Pancreas (tissue), 10 donors: ENCODE measurements around the gene KLK10. TPM values are rescaled to one million over a fixed set of nuclear protein-coding genes. Genes with fewer than 3 reads are reported as not detected.

Experiments used
- ATAC-seq, 4 donors: fragments of 200-7000 bp; cut with Tn5 transposase; one replicate each; pipeline versions ENCODE4 v1.8.0 to v1.9.1; 2020; ENCODE audit warnings: mild to moderate bottlenecking in 4 of 4, moderate library complexity in 4 of 4
- DNase-seq, 6 donors: peaks; one replicate each; pipeline ENCODE4 v3.0.0-alpha.2; 2020
- FAIRE-seq: peaks from 2 replicates; lab custom pipeline; 2012; peaks lifted over from hg19 to GRCh38; lab: Jason Lieb, UNC
- H3K27ac ChIP-seq, 4 donors: fragments of 200-600 bp; sonication (generic); 1 replicate in 3 of 4; 2 replicates in 1 of 4; pipeline versions ENCODE4 v1.5.0 to v1.8.0; 2020
- H3K27me3 ChIP-seq, 4 donors: fragments of 200-600 bp; one replicate each; pipeline ENCODE4 v1.8.0; 2021
- H3K36me3 ChIP-seq, 3 donors: fragments of 200-600 bp; sonication (generic) in 1 of 3; one replicate each; pipeline versions ENCODE4 v1.5.0 to v1.8.0; 2020 to 2021
- H3K4me1 ChIP-seq, 3 donors: fragments of 200-600 bp; one replicate each; pipeline ENCODE4 v1.8.0; 2021
- H3K4me3 ChIP-seq, 4 donors: fragments of 200-600 bp; sonication (generic) in 2 of 4; one replicate each; pipeline versions ENCODE4 v1.5.0 to v1.8.0; 2020 to 2021
- H3K9me3 ChIP-seq, 4 donors: fragments of 200-600 bp; one replicate each; pipeline ENCODE4 v1.8.0; 2021
- WGBS, 2 donors: extraction: QIAGEN DNeasy Blood & Tissue Kit; methylation state at CpG; one replicate each; pipeline ENCODE4 v1.1.7; 2013; 5-methylcytosine and 5-hydroxymethylcytosine counted together
- intact Hi-C, 3 donors: fragments of 100-400 bp; cut with DNase I; formaldehyde crosslinking; loops; one replicate each; pipeline versions ENCODE4 v1.11.1 to v1.14.2; 2022
- polyA plus RNA-seq, 2 donors: library from polyadenylated mRNA; stranded (reverse); fragments of 200-250 nt; gene quantifications; one replicate each; pipeline ENCODE4 v1.2.3, GENCODE V29; 2013
- total RNA-seq, 6 donors: library from RNA; stranded (reverse); fragmentation: NEBNext Ultra II Directional in 4 of 6; extraction: Animal tissue kit (Norgen Biotek cat#: 25700) in 4 of 6; gene quantifications; one replicate each; pipeline versions ENCODE4 v1.2.1 to v1.2.4, GENCODE V29; 2021 to 2023
- TF ChIP-seq, protein P1 (sequence below), 4 donors: fragments of 200-600 bp; sonication (generic) in 3 of 4; IDR thresholded peaks; one replicate each; pipeline versions ENCODE4 v1.5.0 to v1.8.0; 2021; ENCODE audit warnings: antibody characterized with exemption in 4 of 4
- donor health status: healthy with polysubstance abuse.
- donor health status: DM: no; HTN: no; CAD: no; lungs with moderate emphysema.
- donor health status: DM: no; HTN: no; CAD: no.
- donor health status: control.
- donor health status: control.
- donor health status: Bipolar disorder and iron deficiency.
- donor health status: DM: yes; HTN: yes; CAD: no.
- donor health status: DM: no; HTN: no; CAD: no.
- donor health status: DM: no; HTN: no; CAD: no.
- donor health status: DM: yes; HTN: yes; CAD: no.

The KLK10 gene
- total and polyA plus RNA-seq, 8 donors: 0.15 to 1.7 (median 0.51) TPM

DNA sequence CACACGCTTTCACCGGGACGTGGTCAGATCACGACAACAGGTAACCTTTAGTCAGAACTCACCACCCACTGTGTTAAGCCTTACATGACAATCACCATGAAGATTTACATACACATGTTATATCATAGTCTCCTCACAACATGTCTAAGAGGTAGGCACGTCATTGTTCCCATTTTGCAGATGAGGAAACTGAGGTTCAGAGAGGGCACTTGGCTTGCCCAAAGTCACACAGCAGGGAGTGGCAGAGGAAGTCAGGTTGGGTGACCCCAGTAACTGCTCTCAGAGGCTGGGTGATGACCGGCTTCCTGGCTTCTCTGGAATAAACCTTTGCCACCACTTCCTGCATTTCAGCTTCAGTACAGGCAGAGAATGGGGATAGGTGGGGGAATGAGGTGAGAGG is 5.3 kb downstream of the KLK10 start:
- no peaks in the 10 kb centered on the region for H3K36me3 ChIP-seq
- intact Hi-C loops: no loop called here
- 68 to 79% methylated on average over 6 of the region's 6 CpGs for WGBS, 2 donors
- H3K27me3 ChIP-seq: no peaks in the 10 kb centered on the region
- no peak for DNase-seq
- ATAC-seq: no peak
- no peaks in the 10 kb centered on the region for H3K4me1 ChIP-seq
- H3K4me3 ChIP-seq: no peak overlapping the region
- H3K9me3 ChIP-seq: no peaks in the 10 kb centered on the region
- TF ChIP-seq, protein P1, sequence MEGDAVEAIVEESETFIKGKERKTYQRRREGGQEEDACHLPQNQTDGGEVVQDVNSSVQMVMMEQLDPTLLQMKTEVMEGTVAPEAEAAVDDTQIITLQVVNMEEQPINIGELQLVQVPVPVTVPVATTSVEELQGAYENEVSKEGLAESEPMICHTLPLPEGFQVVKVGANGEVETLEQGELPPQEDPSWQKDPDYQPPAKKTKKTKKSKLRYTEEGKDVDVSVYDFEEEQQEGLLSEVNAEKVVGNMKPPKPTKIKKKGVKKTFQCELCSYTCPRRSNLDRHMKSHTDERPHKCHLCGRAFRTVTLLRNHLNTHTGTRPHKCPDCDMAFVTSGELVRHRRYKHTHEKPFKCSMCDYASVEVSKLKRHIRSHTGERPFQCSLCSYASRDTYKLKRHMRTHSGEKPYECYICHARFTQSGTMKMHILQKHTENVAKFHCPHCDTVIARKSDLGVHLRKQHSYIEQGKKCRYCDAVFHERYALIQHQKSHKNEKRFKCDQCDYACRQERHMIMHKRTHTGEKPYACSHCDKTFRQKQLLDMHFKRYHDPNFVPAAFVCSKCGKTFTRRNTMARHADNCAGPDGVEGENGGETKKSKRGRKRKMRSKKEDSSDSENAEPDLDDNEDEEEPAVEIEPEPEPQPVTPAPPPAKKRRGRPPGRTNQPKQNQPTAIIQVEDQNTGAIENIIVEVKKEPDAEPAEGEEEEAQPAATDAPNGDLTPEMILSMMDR (IDR thresholded peaks at IDR 0.05): no peak
- no peak overlapping the region for H3K27ac ChIP-seq
- no peak for FAIRE-seq

DNA sequence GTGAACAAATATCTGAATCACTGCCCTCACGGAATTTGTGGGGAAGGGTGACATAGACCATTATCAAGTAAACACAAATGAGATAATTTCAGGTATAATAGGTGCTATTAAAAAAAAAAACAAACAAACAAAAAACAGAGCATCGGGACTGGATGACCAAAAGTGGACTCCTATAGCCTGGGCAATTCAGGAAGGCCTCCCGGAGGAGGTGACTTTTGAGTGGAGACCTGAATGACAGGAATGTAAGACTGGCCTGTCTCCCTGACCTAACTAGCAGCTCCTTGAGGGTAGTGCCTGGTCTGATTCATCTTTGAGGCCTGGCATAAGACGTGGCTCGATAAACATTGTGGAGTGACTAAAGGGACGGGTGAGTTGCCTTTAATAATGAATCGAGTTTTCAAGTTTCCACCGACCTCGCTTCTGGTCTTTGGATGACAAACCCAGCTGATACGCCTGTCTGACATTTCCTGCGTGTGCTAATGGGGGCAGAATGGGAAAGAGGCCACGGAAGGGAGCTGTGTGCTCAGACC is 6.8 kb downstream of the KLK10 start:
- Histone ChIP-seq H3K9me3 (no peaks in the 10 kb centered on the region), H3K27me3 (no peaks in the 10 kb centered on the region), H3K36me3 (no peaks in the 10 kb centered on the region), H3K4me3 (no peak overlapping the region), H3K4me1 (no peaks in the 10 kb centered on the region), H3K27ac (no peak overlapping the region)
- intact Hi-C loops: no loop called here
- no peak for DNase-seq
- WGBS, 2 donors: 53 to 60% methylated on average over 12 of the region's 12 CpGs
- TF ChIP-seq, protein P1 (IDR thresholded peaks at IDR 0.05): no peak
- no peak for FAIRE-seq
- ATAC-seq: no peak

DNA sequence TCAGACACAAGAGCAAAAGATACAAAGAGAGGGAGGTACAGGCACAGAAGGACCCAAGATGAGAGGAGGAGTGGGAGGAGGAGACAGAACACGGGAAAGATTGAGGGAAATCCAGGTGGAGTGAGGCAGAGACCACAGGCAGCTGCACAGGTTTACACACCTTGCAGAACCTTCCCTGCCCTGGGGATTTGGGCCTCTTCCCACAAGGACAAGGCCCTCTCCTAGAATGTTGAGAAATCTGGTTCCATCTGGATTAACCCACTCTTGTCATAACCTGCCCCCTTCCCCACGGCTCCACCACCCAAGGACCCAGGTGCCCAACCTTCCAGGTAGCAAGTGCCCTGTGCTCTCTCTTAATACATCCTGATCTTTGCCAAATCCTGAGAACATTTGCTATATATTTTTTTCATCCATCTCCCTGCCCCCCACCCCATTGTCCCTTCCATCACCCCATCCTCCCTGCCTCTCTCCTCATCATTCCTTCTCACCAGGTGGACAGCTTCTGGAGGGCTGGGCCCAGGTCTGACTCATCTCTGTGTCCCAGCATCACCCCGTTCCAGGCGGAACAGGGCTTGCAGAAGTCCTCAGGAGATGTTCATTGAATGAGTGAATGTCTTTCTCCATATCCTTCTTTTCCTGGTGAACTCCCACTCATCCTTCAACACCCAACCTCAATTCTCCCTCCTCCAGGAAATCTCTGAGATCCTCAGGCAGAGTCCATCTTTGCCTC is 9.3 kb downstream of the KLK10 start:
- 53 to 55% methylated on average over 4 of the region's 4 CpGs for WGBS, 2 donors
- Histone ChIP-seq H3K4me1 (no peaks in the 10 kb centered on the region), H3K27ac (no peak overlapping the region), H3K36me3 (no peaks in the 10 kb centered on the region), H3K27me3 (no peaks in the 10 kb centered on the region), H3K9me3 (no peaks in the 10 kb centered on the region), H3K4me3 (no peak overlapping the region)
- TF ChIP-seq, protein P1 (IDR thresholded peaks at IDR 0.05): no peak
- intact Hi-C loops: no loop called here
- DNase-seq: no peak
- FAIRE-seq: no peak
- no peak for ATAC-seq

DNA sequence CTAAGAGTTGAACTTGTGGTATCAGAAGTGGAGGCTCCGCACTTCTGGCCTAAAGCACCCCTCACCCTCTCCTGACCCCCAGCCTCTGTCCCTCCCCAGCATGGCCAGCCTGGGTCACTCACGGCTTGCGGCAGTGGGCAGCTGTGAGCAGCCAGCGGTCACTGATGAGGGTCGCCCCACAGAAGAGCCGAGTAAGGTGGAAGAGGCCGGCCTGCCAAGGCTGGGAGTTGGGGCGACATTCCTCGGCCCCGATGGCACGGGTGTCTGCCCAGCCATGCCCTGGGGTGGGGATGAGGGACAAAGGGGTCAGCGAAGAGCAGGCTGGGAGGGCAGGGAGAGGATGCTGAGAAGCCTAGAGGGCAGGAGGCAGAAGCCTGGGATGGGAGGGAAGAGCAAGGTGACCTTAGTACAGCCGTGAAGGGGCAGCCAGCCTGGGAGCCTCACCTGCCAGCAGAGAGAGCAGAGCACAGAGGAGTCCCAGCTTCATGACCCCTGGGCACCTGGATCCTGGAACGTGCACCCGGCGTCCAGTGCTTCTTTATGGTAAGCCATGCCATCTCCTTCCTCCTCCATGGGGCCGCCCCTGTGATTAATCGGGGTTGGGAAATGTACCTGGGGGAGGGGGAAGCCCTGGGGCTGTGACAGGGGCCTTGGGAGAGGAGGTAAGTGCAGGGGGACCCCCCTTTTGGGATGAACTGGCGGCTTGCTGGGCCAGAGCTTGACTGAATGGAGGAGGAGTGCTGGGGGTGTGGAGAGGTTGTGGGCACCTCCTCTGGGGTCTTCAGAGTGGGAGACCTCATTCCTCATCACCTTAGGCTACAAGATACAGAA is 10.2 kb downstream of the KLK10 start:
- WGBS, 2 donors: 45 to 60% methylated on average over 15 to 19 of the region's 19 CpGs
- H3K36me3 ChIP-seq: no peaks in the 10 kb centered on the region
- DNase-seq: no peak
- ATAC-seq: no peak
- no peaks in the 10 kb centered on the region for H3K4me1 ChIP-seq
- no peak overlapping the region for H3K4me3 ChIP-seq
- H3K9me3 ChIP-seq: no peaks in the 10 kb centered on the region
- no peak for FAIRE-seq
- intact Hi-C loops: no loop called here
- no peak overlapping the region for H3K27ac ChIP-seq
- TF ChIP-seq, protein P1 (IDR thresholded peaks at IDR 0.05): no peak
- no peaks in the 10 kb centered on the region for H3K27me3 ChIP-seq
